SIG-M5 (cell line): ENCODE data around the gene PIP.
"Not testable (repeated sequence)": the region's sequence is repeated elsewhere in the genome, so short reads cannot be mapped to it uniquely, and the experiment has no call there.

ENCODE experiments used
- DNase-seq: peaks from one replicate; lab custom pipeline; 2025; lab: John Stamatoyannopoulos, UW

Gene PIP

GRCh38 chr7:143177374-143178119 lies 45.7 kb downstream of the PIP start:
- no peak for DNase-seq

GRCh38 chr7:143180771-143181170 lies 48.9 kb downstream of the PIP start:
- not testable (repeated sequence) for DNase-seq

GRCh38 chr7:143181349-143181748 lies 49.5 kb downstream of the PIP start:
- no peak for DNase-seq

GRCh38 chr7:143183024-143183423 lies 51.1 kb downstream of the PIP start, which contains the start of gene TAS2R39:
TSS of gene TAS2R39 (plus strand) at chr7:143183419. CDS start at chr7:143183419, 0 bp downstream.
- no peak for DNase-seq

- no peak for DNase-seq
Measured at GRCh38 chr7:143185551-143185950, 53.7 kb downstream of the PIP start.

- no peak for DNase-seq
Measured at GRCh38 chr7:143188994-143189393, 57.1 kb downstream of the PIP start.
